Mesenchymal stem cell (in vitro differentiated cells and primary cell): ENCODE data around the gene SYNJ1.
"Not testable (repeated sequence)": the region's sequence is repeated elsewhere in the genome, so short reads cannot be mapped to it uniquely, and the experiment has no call there.

ENCODE experiments used
- DNase-seq: peaks from one replicate; pipeline ENCODE4 v3.0.0-alpha.2; 2013
- H2AFZ ChIP-seq: one replicate; pipeline ENCODE4 v1.6.1; 2013; ENCODE audit warnings: low read depth, mild to moderate bottlenecking, control low read depth, inconsistent platforms, low read length, moderate library complexity
- H2AK5ac ChIP-seq: 2 replicates; pipeline ENCODE4 v1.6.1; 2013; ENCODE audit warnings: low read length, moderate library complexity, mild to moderate bottlenecking, inconsistent platforms; ENCODE audit not compliant: severe bottlenecking
- H2BK120ac ChIP-seq: one replicate; pipeline ENCODE4 v1.6.1; 2013; ENCODE audit warnings: low read depth, mild to moderate bottlenecking, inconsistent platforms, low read length, moderate library complexity
- H2BK12ac ChIP-seq, 2 experiments: one replicate each; pipeline ENCODE4 v1.6.1; 2013; ENCODE audit warnings: inconsistent platforms in 2 of 2, low read length in 2 of 2, mild to moderate bottlenecking in 2 of 2, moderate library complexity in 2 of 2, control low read depth in 1 of 2
- H2BK15ac ChIP-seq: one replicate; pipeline ENCODE4 v1.6.1; 2013; ENCODE audit warnings: mild to moderate bottlenecking, low read depth, inconsistent platforms; ENCODE audit not compliant: poor library complexity, severe bottlenecking
- H2BK5ac ChIP-seq: 2 replicates; pipeline ENCODE4 v1.6.1; 2013; ENCODE audit warnings: low read depth, mild to moderate bottlenecking, low read length, control low read depth, inconsistent platforms; ENCODE audit not compliant: poor library complexity, severe bottlenecking
- H3K14ac ChIP-seq, 2 experiments: one replicate each; pipeline ENCODE4 v1.6.1; 2013; ENCODE audit warnings: inconsistent platforms in 2 of 2, low read length in 2 of 2, control low read depth in 1 of 2, mild to moderate bottlenecking in 1 of 2, moderate library complexity in 1 of 2
- H3K18ac ChIP-seq, 2 experiments: one replicate each; pipeline ENCODE4 v1.6.1; 2013; ENCODE audit warnings: inconsistent platforms in 2 of 2, low read length in 2 of 2, control low read depth in 1 of 2, low read depth in 1 of 2, mild to moderate bottlenecking in 1 of 2
- H3K23ac ChIP-seq, 2 experiments: one replicate each; pipeline ENCODE4 v1.6.1; 2013; ENCODE audit warnings: inconsistent platforms in 2 of 2, low read length in 2 of 2, mild to moderate bottlenecking in 2 of 2, moderate library complexity in 2 of 2, control low read depth in 1 of 2
- H3K27ac ChIP-seq: 2 replicates; pipeline ENCODE4 v1.5.1; 2013; ENCODE audit warnings: mild to moderate bottlenecking, moderate library complexity, low read length, control low read depth, inconsistent platforms; ENCODE audit not compliant: poor library complexity, severe bottlenecking
- H3K27me3 ChIP-seq, 2 experiments: 2 replicates each; pipeline versions ENCODE4 v1.6.1 to v1.7.0; 2013; ENCODE audit warnings: low read length in 2 of 2, mild to moderate bottlenecking in 2 of 2, moderate library complexity in 2 of 2, control low read depth in 1 of 2, inconsistent platforms in 1 of 2; ENCODE audit not compliant: control insufficient read depth in 1 of 2, insufficient read depth in 1 of 2
- H3K36me3 ChIP-seq, 2 experiments: 2 replicates each; pipeline versions ENCODE4 v1.6.1 to v1.7.0; 2013; ENCODE audit warnings: low read length in 2 of 2, control low read depth in 1 of 2, inconsistent platforms in 1 of 2, low read depth in 1 of 2, mild to moderate bottlenecking in 1 of 2; ENCODE audit not compliant: insufficient read depth in 2 of 2, control insufficient read depth in 1 of 2
- H3K4ac ChIP-seq, 2 experiments: one replicate each; pipeline ENCODE4 v1.6.1; 2013; ENCODE audit warnings: inconsistent platforms in 2 of 2, low read length in 2 of 2, mild to moderate bottlenecking in 2 of 2, moderate library complexity in 2 of 2, control low read depth in 1 of 2, low read depth in 1 of 2
- H3K4me1 ChIP-seq: 2 replicates; pipeline ENCODE4 v1.6.1; 2013; ENCODE audit warnings: low read depth, low read length, control low read depth; ENCODE audit not compliant: control insufficient read depth, insufficient read depth
- H3K4me2 ChIP-seq: 2 replicates; pipeline ENCODE4 v1.6.1; 2013; ENCODE audit warnings: low read length, mild to moderate bottlenecking, inconsistent platforms; ENCODE audit not compliant: poor library complexity, severe bottlenecking
- H3K4me3 ChIP-seq, 2 experiments: 2 replicates each; pipeline versions ENCODE4 v1.5.1 to v1.7.0; 2013; ENCODE audit warnings: low read length in 2 of 2, mild to moderate bottlenecking in 2 of 2, control low read depth in 1 of 2, low read depth in 1 of 2; ENCODE audit not compliant: insufficient read depth in 1 of 2
- H3K79me1 ChIP-seq: replicated peaks from 2 replicates; pipeline ENCODE4 v1.6.1; 2013; ENCODE audit warnings: mild to moderate bottlenecking, control low read depth, low read length, inconsistent platforms; ENCODE audit not compliant: poor library complexity, severe bottlenecking
- H3K9ac ChIP-seq: 2 replicates; pipeline ENCODE4 v1.7.0; 2013; ENCODE audit warnings: mild to moderate bottlenecking, low read length, moderate library complexity
- H3K9me3 ChIP-seq: 2 replicates; pipeline ENCODE4 v1.7.0; 2013; ENCODE audit warnings: mild to moderate bottlenecking, low read length; ENCODE audit not compliant: control insufficient read depth
- H4K8ac ChIP-seq: one replicate; pipeline ENCODE4 v1.6.1; 2013; ENCODE audit warnings: inconsistent platforms, mild to moderate bottlenecking, low read length, moderate library complexity
- H4K91ac ChIP-seq: one replicate; pipeline ENCODE4 v1.6.1; 2013; ENCODE audit warnings: mild to moderate bottlenecking, low read length, inconsistent platforms
- WGBS: methylation state at CpG from one replicate; pipeline ENCODE4 v1.1.7; 2013; ENCODE audit warnings: mixed read lengths; 5-methylcytosine and 5-hydroxymethylcytosine counted together

SYNJ1 gene

DNA sequence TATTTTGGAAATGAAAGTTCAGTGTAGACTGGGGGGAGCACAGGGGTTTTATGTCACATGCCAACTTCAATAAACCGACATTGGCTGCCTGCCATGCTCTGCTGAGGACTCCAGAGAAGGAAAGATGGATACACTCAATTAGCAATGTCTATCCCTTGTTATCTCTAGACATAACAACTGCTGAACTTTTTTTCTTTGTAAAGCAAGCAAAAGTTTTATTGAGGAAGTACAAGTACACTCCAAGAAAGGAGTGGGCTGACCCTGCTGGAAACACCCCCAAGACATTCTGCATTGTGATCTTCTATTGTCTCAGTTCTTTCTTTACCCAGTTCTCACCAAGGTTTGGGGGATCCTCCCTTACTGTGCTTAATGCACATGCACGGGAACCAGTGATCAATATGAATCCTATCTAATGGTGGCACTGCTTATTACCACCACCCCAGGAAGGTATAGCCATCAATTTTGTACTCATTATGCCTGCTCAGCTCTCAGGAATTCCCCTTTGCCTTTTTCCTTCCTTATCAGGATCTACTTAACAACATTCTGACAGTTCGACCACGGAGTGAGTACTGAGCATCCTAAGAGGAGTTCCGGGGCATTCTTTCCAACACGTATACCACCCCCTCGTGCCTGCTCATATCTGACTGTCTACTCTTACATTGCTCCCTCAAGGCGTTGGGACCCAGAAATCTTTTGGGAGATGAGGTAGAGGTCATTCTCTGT, 28.7 kb downstream of the SYNJ1 start:
- H3K79me1 ChIP-seq: peaks cover 8% of the 10 kb centered on the region
- H3K14ac ChIP-seq: no peak overlapping the region
- H3K18ac ChIP-seq: no peak overlapping the region
- H2BK15ac ChIP-seq: no peak overlapping the region
- no peak overlapping the region for H3K4me3 ChIP-seq
- no peak overlapping the region for H2AFZ ChIP-seq
- H3K23ac ChIP-seq: no peak overlapping the region
- H3K27ac ChIP-seq: no peak overlapping the region
- H3K4ac ChIP-seq: no peak overlapping the region
- no peak overlapping the region for H4K91ac ChIP-seq
- 58% methylated on average over 7 of the region's 8 CpGs for WGBS
- H3K36me3 ChIP-seq: peaks cover 0 to 21% of the 10 kb centered on the region in 2 experiments
- no peak for DNase-seq
- no peak overlapping the region for H2BK120ac ChIP-seq
- no peaks in the 10 kb centered on the region for H3K4me1 ChIP-seq
- no peak overlapping the region for H2BK5ac ChIP-seq
- H4K8ac ChIP-seq: no peak overlapping the region
- no peak overlapping the region for H3K4me2 ChIP-seq
- H2AK5ac ChIP-seq: no peak overlapping the region
- H2BK12ac ChIP-seq: no peak overlapping the region
- no peak overlapping the region for H3K9ac ChIP-seq
- H3K27me3 ChIP-seq: no peaks in the 10 kb centered on the region
- no peaks in the 10 kb centered on the region for H3K9me3 ChIP-seq

DNA sequence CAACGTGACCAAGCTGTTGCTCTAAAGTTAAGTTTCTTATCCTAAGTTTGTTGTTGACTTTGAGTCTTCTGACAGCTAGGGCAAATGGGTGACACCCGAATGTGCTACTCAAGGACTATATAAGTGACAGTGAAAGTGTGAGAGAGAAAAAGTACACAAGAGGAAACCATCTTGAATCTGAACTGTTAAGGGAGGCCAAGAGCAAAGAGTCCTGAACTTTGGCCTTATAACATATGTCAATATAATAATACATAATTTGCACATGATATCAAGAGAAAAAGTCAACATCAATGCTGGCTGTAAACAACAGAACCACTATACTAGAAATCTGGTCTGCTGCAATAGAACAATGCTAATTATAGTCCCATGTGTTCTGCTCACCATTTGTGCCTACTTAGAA, 29.5 kb downstream of the SYNJ1 start:
- no peak overlapping the region for H3K9ac ChIP-seq
- H4K8ac ChIP-seq: no peak overlapping the region
- no peak overlapping the region for H4K91ac ChIP-seq
- H2BK5ac ChIP-seq: no peak overlapping the region
- no peak overlapping the region for H2AFZ ChIP-seq
- WGBS: 95% methylated on average over 2 of the region's 2 CpGs
- H3K4me1 ChIP-seq: no peaks in the 10 kb centered on the region
- H3K79me1 ChIP-seq: peaks cover 5% of the 10 kb centered on the region
- no peak overlapping the region for H2AK5ac ChIP-seq
- no peak for DNase-seq
- H3K4ac ChIP-seq: no peak overlapping the region
- no peak overlapping the region for H3K4me2 ChIP-seq
- H3K36me3 ChIP-seq: peaks cover 0 to 26% of the 10 kb centered on the region in 2 experiments
- H2BK120ac ChIP-seq: no peak overlapping the region
- no peak overlapping the region for H3K14ac ChIP-seq
- no peak overlapping the region for H3K18ac ChIP-seq
- H3K9me3 ChIP-seq: no peaks in the 10 kb centered on the region
- no peak overlapping the region for H3K4me3 ChIP-seq
- no peaks in the 10 kb centered on the region for H3K27me3 ChIP-seq
- no peak overlapping the region for H3K23ac ChIP-seq
- no peak overlapping the region for H2BK15ac ChIP-seq
- H3K27ac ChIP-seq: no peak overlapping the region
- no peak overlapping the region for H2BK12ac ChIP-seq

DNA sequence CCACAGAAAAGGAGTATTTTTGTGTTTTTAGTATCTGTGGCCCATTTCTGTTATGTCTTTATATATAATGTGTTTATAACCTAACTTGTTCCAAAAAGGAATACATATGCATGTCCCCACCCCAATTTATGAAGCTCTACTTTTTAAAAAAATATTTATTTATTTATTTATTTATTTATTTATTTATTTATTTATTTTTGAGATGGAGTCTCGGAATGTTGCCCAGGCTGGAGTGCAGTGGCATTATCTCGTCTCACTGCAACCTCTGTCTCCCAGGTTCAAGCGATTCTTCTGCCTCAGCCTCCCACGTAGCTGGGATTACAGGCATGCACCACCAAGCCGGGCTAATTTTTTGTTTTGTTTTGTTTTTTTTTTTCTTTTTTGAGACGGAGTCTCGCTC, 32.3 kb downstream of the SYNJ1 start:
- not testable (repeated sequence) for H3K23ac ChIP-seq, H2BK12ac ChIP-seq, H2AK5ac ChIP-seq, H2BK120ac ChIP-seq, H3K27me3 ChIP-seq, H3K4me3 ChIP-seq, H3K9me3 ChIP-seq, H4K91ac ChIP-seq, H3K9ac ChIP-seq, H3K14ac ChIP-seq, H2BK15ac ChIP-seq, H2AFZ ChIP-seq, H3K4ac ChIP-seq, H3K4me1 ChIP-seq, H2BK5ac ChIP-seq, H3K18ac ChIP-seq, H3K79me1 ChIP-seq, DNase-seq, H4K8ac ChIP-seq, H3K4me2 ChIP-seq, H3K27ac ChIP-seq
- peaks cover 0 to 50% of the 10 kb centered on the region in 2 experiments for H3K36me3 ChIP-seq
- WGBS: over 99% methylated on average over 7 of the region's 7 CpGs

DNA sequence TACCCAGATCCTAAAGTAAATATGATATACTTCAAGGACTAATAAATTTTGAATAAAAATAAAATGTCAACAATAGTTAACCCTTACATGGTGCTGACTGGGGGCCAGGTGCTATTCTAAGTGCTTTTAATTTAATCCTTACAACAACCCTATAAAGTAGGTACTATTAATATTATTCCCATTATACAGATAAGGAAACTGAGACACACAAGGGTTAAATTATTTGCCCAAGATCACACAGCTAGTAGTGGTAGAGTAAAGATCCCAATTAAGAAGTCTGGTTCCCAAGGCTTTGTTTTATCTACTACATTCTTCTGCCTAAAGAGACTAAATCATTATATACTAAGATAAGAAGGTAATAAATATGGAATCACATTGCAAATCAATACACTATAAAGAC, 34.2 kb downstream of the SYNJ1 start:
- Histone ChIP-seq H2AFZ (no peak overlapping the region), H3K4me2 (no peak overlapping the region), H3K36me3 (peaks cover 0 to 38% of the 10 kb centered on the region in 2 experiments), H3K4ac (no peak overlapping the region), H3K27ac (no peak overlapping the region), H3K4me1 (peaks cover 1% of the 10 kb centered on the region), H2BK120ac (no peak overlapping the region), H2AK5ac (no peak overlapping the region), H2BK5ac (no peak overlapping the region), H4K91ac (no peak overlapping the region), H4K8ac (no peak overlapping the region), H3K9me3 (no peaks in the 10 kb centered on the region), H2BK12ac (no peak overlapping the region), H3K23ac (no peak overlapping the region), H3K27me3 (no peaks in the 10 kb centered on the region), H3K18ac (no peak overlapping the region), H3K9ac (no peak overlapping the region), H3K79me1 (peaks cover 9% of the 10 kb centered on the region), H3K4me3 (no peak overlapping the region), H3K14ac (no peak overlapping the region), H2BK15ac (no peak overlapping the region)
- no peak for DNase-seq
